Measurements from ENCODE around the gene UBA1. TPM values are rescaled to one million over a fixed set of nuclear protein-coding genes. Genes with fewer than 3 reads are reported as not detected.

UBA1 gene
- total and polyA plus RNA-seq, 10 of the 15 experiments (the other 5 are each of a cell fraction or from before 2014, with no cell fraction given): 60.4 to 314 (median 216) TPM

DNA sequence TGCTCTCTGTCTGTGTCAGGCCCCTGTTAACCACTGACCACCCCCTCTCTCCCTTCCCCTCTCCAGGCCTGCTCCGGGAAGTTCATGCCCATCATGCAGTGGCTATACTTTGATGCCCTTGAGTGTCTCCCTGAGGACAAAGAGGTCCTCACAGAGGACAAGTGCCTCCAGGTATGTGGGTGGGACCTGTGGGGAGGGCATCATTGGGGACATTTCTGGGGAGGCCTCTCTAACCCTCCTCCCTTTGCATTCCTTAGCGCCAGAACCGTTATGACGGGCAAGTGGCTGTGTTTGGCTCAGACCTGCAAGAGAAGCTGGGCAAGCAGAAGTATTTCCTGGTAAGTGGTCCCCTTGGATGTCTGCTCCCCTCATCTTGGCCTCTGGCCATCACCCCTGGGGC, 9.2 kb downstream of the UBA1 start:
- ChIA-PET RAD21 (ENCODE audit: unreplicated experiment) (no interaction called here), CTCF (no interaction called here), SMC1A (ENCODE audit: uncharacterized antibody, unreplicated experiment) (no interaction called here), POLR2A (no interaction called here)
- FAIRE-seq (no peak), DNase-seq (ENCODE audit: low read depth, low spot score) (no peak), ATAC-seq (no peak)
- Histone ChIP-seq H3K9me3 (replicated peaks; ENCODE audit: control insufficient read depth, insufficient read depth, low read length) (no peaks in the 10 kb centered on the region), H3K9ac (ENCODE audit: control insufficient read depth, insufficient read depth, low read length) (no peak overlapping the region), H4K20me1 (ENCODE audit: control insufficient read depth, insufficient read depth) (peaks cover 5% of the 10 kb centered on the region; the same call in 1 of the 2 replicates), H3K27me3 (replicated peaks in 1 of 2; ENCODE audit: control insufficient read depth in 2 of 2, insufficient read depth in 2 of 2, low read length in 1 of 2) (no peaks in the 10 kb centered on the region), H3K4me2 (ENCODE audit: control insufficient read depth, insufficient read depth) (no peak overlapping the region), H3K79me2 (ENCODE audit: control insufficient read depth, insufficient read depth, low read length) (peaks cover 6% of the 10 kb centered on the region), H3K4me1 (ENCODE audit: control insufficient read depth, insufficient read depth, low read length) (no peaks in the 10 kb centered on the region; the same call in 1 of the 2 replicates), H3K4me3 (no peak overlapping the region), H2AFZ (ENCODE audit: control insufficient read depth, low read depth, low read length) (no peak overlapping the region), H3K36me3 (ENCODE audit: control insufficient read depth in 2 of 2, insufficient read depth in 2 of 2, low read length in 1 of 2) (peaks cover 52 to 65% of the 10 kb centered on the region in 2 experiments), H3K27ac (ENCODE audit: control insufficient read depth, insufficient read depth) (no peak overlapping the region)
- WGBS (ENCODE audit: insufficient coverage, insufficient replicate concordance, low lambda C conversion rate, missing lambda C conversion rate): 100% methylated on average over 4 of the region's 4 CpGs
- intact Hi-C loops (cut with micrococcal nuclease; ENCODE audit: unreplicated experiment) (no loop called here), in situ Hi-C loops (cut with MboI) (loop anchor here (25.0 kb wide), 1 partner anchor 1734 kb away; no protein-coding TSS in a partner anchor)
- TSS peak; percentile 29 for BruUV-seq (replicated peaks)
- no peak for TF ChIP-seq KDM1A (IDR thresholded peaks at IDR 0.05; ENCODE audit: borderline replicate concordance)
- no peak for TF ChIP-seq CHD1 (IDR thresholded peaks at IDR 0.05; ENCODE audit: low read depth, low read length)
- TF ChIP-seq RUNX3 (IDR thresholded peaks at IDR 0.05; ENCODE audit: low read length): no peak
- TF ChIP-seq, protein P1, sequence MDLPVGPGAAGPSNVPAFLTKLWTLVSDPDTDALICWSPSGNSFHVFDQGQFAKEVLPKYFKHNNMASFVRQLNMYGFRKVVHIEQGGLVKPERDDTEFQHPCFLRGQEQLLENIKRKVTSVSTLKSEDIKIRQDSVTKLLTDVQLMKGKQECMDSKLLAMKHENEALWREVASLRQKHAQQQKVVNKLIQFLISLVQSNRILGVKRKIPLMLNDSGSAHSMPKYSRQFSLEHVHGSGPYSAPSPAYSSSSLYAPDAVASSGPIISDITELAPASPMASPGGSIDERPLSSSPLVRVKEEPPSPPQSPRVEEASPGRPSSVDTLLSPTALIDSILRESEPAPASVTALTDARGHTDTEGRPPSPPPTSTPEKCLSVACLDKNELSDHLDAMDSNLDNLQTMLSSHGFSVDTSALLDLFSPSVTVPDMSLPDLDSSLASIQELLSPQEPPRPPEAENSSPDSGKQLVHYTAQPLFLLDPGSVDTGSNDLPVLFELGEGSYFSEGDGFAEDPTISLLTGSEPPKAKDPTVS (IDR thresholded peaks at IDR 0.05; ENCODE audit: low read depth, low read length): no peak
- TF ChIP-seq GABPA (IDR thresholded peaks at IDR 0.05; ENCODE audit: low read depth): no peak
- TF ChIP-seq CBX5 (IDR thresholded peaks at IDR 0.05; ENCODE audit: low read depth): no peak
- no peak for TF ChIP-seq HDAC2 (IDR thresholded peaks at IDR 0.05)
- no peak for TF ChIP-seq MEF2A (IDR thresholded peaks at IDR 0.05; ENCODE audit: insufficient read depth, low read depth, low read length)
- TF ChIP-seq, protein P2, sequence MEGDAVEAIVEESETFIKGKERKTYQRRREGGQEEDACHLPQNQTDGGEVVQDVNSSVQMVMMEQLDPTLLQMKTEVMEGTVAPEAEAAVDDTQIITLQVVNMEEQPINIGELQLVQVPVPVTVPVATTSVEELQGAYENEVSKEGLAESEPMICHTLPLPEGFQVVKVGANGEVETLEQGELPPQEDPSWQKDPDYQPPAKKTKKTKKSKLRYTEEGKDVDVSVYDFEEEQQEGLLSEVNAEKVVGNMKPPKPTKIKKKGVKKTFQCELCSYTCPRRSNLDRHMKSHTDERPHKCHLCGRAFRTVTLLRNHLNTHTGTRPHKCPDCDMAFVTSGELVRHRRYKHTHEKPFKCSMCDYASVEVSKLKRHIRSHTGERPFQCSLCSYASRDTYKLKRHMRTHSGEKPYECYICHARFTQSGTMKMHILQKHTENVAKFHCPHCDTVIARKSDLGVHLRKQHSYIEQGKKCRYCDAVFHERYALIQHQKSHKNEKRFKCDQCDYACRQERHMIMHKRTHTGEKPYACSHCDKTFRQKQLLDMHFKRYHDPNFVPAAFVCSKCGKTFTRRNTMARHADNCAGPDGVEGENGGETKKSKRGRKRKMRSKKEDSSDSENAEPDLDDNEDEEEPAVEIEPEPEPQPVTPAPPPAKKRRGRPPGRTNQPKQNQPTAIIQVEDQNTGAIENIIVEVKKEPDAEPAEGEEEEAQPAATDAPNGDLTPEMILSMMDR (IDR thresholded peaks at IDR 0.05 in 2 of 3, conservative IDR thresholded peaks at IDR 0.05 in 1 of 3; ENCODE audit: control insufficient read depth in 2 of 3, extremely low read depth in 1 of 3, insufficient read depth in 1 of 3, low read depth in 3 of 3, low read length in 3 of 3): no peak
- no peak for TF ChIP-seq YY1 (IDR thresholded peaks at IDR 0.05; ENCODE audit: low read depth, low read length)
- TF ChIP-seq, protein P3, sequence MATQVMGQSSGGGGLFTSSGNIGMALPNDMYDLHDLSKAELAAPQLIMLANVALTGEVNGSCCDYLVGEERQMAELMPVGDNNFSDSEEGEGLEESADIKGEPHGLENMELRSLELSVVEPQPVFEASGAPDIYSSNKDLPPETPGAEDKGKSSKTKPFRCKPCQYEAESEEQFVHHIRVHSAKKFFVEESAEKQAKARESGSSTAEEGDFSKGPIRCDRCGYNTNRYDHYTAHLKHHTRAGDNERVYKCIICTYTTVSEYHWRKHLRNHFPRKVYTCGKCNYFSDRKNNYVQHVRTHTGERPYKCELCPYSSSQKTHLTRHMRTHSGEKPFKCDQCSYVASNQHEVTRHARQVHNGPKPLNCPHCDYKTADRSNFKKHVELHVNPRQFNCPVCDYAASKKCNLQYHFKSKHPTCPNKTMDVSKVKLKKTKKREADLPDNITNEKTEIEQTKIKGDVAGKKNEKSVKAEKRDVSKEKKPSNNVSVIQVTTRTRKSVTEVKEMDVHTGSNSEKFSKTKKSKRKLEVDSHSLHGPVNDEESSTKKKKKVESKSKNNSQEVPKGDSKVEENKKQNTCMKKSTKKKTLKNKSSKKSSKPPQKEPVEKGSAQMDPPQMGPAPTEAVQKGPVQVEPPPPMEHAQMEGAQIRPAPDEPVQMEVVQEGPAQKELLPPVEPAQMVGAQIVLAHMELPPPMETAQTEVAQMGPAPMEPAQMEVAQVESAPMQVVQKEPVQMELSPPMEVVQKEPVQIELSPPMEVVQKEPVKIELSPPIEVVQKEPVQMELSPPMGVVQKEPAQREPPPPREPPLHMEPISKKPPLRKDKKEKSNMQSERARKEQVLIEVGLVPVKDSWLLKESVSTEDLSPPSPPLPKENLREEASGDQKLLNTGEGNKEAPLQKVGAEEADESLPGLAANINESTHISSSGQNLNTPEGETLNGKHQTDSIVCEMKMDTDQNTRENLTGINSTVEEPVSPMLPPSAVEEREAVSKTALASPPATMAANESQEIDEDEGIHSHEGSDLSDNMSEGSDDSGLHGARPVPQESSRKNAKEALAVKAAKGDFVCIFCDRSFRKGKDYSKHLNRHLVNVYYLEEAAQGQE (IDR thresholded peaks at IDR 0.05; ENCODE audit: low read depth, low read length): no peak
- no peak for TF ChIP-seq YBX1 (IDR thresholded peaks at IDR 0.05)
- no peak for TF ChIP-seq NFYA (IDR thresholded peaks at IDR 0.05; ENCODE audit: borderline replicate concordance, low read depth, low read length)
- no peak for TF ChIP-seq RBBP5 (conservative IDR thresholded peaks at IDR 0.05)
- no peak for TF ChIP-seq SMARCA5 (IDR thresholded peaks at IDR 0.05)

Measured in GM12878 (cell line).